Activated CD8-positive, alpha-beta memory T cell treated with anti-CD3 and anti-CD28 coated beads, Interleukin-2, amount 10 ng/mL, durations not matched to agents 7 days and 5 days (primary cell): ENCODE data around the gene TNS3. TPM values are rescaled to one million over a fixed set of nuclear protein-coding genes. Genes with fewer than 3 reads are reported as not detected.
"Not testable (repeated sequence)": the region's sequence is repeated elsewhere in the genome, so short reads cannot be mapped to it uniquely, and the experiment has no call there.

Experiments
- ATAC-seq: fragments of 150-1000 bp; cut with Tn5 transposase; one replicate; pipeline ENCODE4 v1.10.0; 2021; ENCODE audit warnings: moderate library complexity
- CTCF ChIA-PET: fragments of 350-600 bp; sonication (Branson Sonifier 250); formaldehyde crosslinking; loops from one replicate; lab custom pipeline; 2021; ENCODE audit warnings: antibody characterized with exemption; lab: Charles Lee
- DNase-seq: peaks from one replicate; pipeline ENCODE4 v3.0.0-alpha.2; 2020
- H3K27ac Mint-ChIP-seq: one replicate; pipeline ENCODE4 v1.8.0; 2021; ENCODE audit warnings: mild to moderate bottlenecking, mixed read lengths
- H3K27me3 Mint-ChIP-seq: one replicate; pipeline ENCODE4 v1.8.0; 2021; ENCODE audit warnings: mixed read lengths
- H3K36me3 Mint-ChIP-seq: one replicate; pipeline ENCODE4 v1.8.0; 2021; ENCODE audit warnings: mild to moderate bottlenecking, mixed read lengths
- H3K4me1 Mint-ChIP-seq: one replicate; pipeline ENCODE4 v1.8.0; 2021; ENCODE audit warnings: mixed read lengths
- H3K4me3 Mint-ChIP-seq: one replicate; pipeline ENCODE4 v1.8.0; 2021; ENCODE audit warnings: mild to moderate bottlenecking, moderate library complexity, mixed read lengths
- H3K9me3 Mint-ChIP-seq: one replicate; pipeline ENCODE4 v1.8.0; 2022; ENCODE audit warnings: low read depth, mixed read lengths
- total RNA-seq, 2 experiments: library from RNA; stranded (reverse); gene quantifications; one replicate each; pipeline ENCODE4 v1.2.3, GENCODE V29; 2021

TNS3 gene
- total RNA-seq, 2 experiments from 2014 or later, result 0.23 to 2.6 TPM

GRCh38 chr7:47542051-47542450 lies 39.9 kb downstream of the TNS3 start:
- CTCF ChIA-PET, result no interaction called here
- DNase-seq (no peak), ATAC-seq (no peak)
- no peak overlapping the region for H3K4me3 Mint-ChIP-seq
- H3K27me3 Mint-ChIP-seq, result peaks cover 3% of the 10 kb centered on the region
- no peaks in the 10 kb centered on the region for H3K36me3 Mint-ChIP-seq
- H3K4me1 Mint-ChIP-seq, result no peaks in the 10 kb centered on the region
- no peak overlapping the region for H3K27ac Mint-ChIP-seq
- H3K9me3 Mint-ChIP-seq, result no peaks in the 10 kb centered on the region

DNA sequence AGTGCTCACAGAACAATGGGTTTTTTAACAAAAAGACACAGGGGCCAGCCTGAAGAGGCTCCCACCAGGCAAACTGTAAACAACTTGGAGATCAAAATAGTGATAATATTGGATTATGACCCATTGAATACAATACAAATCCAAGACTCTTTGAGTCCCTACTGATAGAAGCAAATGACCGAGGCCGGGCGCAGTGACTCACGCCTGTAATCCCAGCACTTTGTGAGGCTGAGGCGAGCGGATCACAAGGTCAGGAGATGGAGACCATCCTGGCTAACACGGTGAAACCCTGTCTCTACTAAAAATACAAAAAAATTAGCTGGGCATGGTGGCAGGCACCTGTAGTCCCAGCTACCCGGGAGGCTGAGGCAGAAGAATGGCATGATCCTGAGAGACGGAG lies 40.4 kb downstream of the TNS3 start:
- DNase-seq, CTCF ChIA-PET, H3K4me1 Mint-ChIP-seq, ATAC-seq, H3K4me3 Mint-ChIP-seq, H3K27me3 Mint-ChIP-seq, H3K27ac Mint-ChIP-seq, H3K36me3 Mint-ChIP-seq, H3K9me3 Mint-ChIP-seq: not testable (repeated sequence)

DNA sequence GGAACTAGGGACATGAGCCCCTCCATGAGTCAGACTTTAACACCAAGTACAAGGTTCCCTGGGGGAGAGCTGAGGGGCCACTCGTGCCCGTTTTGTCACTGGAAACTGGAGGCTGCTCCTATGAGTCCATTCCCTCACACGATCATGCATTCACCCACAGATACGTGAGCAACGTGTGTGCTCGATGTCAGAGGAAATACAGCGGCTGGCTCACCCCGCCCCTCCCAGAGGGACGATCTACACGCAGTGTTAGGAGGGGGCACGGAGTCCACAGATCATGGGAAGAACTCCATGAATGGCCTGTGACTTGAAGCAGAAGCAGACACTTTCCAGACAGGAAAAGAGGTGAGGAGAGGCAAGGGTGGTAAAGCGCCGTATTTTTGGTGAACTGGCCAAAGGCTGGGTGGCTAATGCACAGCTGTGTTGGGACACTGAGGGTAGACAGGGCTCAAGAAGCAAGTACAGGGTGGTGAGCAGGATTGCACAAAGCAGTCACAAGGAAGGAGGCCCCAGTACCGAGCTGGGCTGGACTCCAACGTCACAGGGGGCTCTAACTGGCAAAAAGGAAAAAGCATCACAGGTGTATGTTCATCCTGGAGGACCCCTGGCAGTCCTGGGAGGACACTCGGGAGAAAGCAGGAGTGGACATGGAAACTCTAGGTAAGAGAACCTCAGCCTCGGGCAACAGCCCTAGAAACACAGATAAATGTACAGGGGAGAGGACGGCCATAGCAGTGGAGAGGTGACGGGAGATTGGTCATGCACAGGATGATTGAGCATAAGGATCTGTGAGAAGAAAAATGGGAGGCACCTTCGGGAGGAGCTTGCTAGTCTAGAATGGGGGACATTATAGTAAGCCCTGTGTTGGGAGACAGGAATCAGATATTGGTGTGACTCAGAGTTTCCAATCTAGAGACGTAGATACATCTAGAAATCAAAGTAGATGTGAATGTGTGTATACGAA lies 41.2 kb downstream of the TNS3 start:
- CTCF ChIA-PET, result no interaction called here
- H3K9me3 Mint-ChIP-seq, result no peaks in the 10 kb centered on the region

DNA sequence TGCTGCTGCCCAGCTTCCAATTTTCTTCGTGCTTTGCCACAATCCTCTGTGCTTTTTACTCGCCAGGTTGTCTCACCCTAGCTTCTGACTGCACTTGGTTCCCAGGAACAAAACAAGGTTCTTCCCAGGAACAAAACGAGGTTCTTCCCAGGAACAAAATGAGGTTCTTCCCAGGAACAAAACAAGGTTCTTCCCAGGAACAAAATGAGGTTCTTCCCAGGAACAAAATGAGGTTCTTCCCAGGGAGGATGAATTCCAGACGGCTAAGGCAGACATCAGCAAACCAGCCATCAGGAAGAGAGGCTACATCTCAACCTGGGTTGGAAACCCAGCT lies 41.9 kb downstream of the TNS3 start:
- DNase-seq (no peak), ATAC-seq (no peak)
- Mint-ChIP-seq H3K4me1 (no peaks in the 10 kb centered on the region), H3K4me3 (no peak overlapping the region), H3K27me3 (peaks cover 3% of the 10 kb centered on the region), H3K27ac (no peak overlapping the region), H3K9me3 (no peaks in the 10 kb centered on the region), H3K36me3 (no peaks in the 10 kb centered on the region)
- CTCF ChIA-PET, result no interaction called here

More for the DNA sequence above, 41.2 kb downstream of the TNS3 start:
- DNase-seq (no peak), ATAC-seq (no peak)
- no peak overlapping the region for H3K4me3 Mint-ChIP-seq
- H3K36me3 Mint-ChIP-seq, result no peaks in the 10 kb centered on the region
- peaks cover 3% of the 10 kb centered on the region for H3K27me3 Mint-ChIP-seq
- no peak overlapping the region for H3K27ac Mint-ChIP-seq
- no peaks in the 10 kb centered on the region for H3K4me1 Mint-ChIP-seq

GRCh38 chr7:47539398-47540052 lies 42.4 kb downstream of the TNS3 start:
- ATAC-seq (no peak), DNase-seq (no peak)
- H3K27me3 Mint-ChIP-seq, result peaks cover 3% of the 10 kb centered on the region
- no peak overlapping the region for H3K4me3 Mint-ChIP-seq
- CTCF ChIA-PET, result no interaction called here
- no peaks in the 10 kb centered on the region for H3K36me3 Mint-ChIP-seq
- no peak overlapping the region for H3K27ac Mint-ChIP-seq
- no peaks in the 10 kb centered on the region for H3K4me1 Mint-ChIP-seq
- no peaks in the 10 kb centered on the region for H3K9me3 Mint-ChIP-seq

DNA sequence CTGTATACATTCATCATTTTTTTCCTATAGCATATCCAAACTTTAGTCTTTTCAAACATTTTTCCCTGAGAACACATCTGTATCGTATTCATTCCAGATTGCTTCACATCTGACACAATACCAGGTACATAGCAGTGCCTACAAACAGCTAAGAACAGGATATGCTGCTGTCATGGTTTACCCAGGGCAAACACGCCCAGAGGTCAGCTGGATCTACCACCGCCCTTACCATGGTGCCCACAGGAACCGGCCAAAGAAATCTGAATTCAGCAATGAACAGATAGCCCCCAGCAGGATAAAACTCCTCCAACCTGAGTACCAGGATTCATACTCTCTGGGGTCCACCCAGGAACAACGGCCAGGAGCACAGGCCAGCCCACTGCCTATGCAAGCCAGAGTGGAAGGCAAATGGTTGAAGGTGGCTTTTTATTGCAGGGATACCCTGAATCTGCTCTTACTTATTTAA lies 43.0 kb downstream of the TNS3 start:
- Mint-ChIP-seq H3K27me3 (peaks cover 3% of the 10 kb centered on the region), H3K27ac (no peak overlapping the region), H3K4me3 (no peak overlapping the region), H3K4me1 (no peaks in the 10 kb centered on the region), H3K36me3 (no peaks in the 10 kb centered on the region), H3K9me3 (no peaks in the 10 kb centered on the region)
- ATAC-seq (no peak), DNase-seq (no peak)
- CTCF ChIA-PET, result no interaction called here

DNA sequence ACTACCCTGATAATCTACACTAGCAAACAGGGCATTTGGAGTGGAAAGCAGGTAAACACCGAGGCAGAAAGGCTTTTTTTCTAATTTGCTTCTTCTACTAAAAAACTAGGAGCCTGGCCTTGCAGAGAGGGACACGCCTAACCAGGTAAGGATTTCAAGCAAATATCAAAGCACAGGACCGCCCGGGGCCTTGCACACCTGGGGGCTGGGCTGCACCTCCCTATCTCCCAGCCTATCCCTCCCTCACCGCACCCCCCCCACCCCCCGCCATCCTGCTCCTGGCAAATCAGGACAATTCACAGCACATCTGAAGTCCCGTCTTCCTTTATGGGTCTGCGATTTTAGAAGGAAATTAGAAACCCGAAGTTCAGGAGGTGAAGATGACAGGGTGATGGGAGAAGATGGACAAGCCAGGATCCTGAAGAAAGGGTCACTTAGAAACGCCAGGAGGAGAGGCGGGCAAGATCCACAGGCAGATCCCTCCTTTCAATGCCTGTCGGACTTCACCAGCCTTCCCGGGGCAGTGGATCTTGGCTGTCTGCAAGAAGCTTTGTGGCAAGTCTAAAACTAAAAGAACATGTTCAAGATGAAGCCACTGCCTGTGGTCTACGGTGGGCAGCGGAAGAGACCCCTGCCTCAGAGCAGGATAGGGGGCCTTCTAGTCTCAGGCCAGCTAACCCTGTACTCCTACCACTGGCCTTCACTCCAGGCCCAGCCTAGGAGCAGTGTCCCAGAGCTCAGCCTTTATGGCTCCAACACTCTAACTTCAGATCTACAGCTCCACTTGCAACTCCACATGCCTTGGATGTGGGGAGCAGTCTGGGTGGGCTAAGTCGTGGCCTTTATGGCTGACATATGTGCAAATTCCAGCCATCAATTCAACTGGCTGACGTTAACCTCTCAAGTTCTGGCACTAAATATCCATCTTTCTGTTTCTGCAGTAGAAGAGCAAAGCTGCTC lies 43.9 kb downstream of the TNS3 start:
- Mint-ChIP-seq H3K4me1 (no peaks in the 10 kb centered on the region), H3K27me3 (peaks cover 3% of the 10 kb centered on the region), H3K27ac (no peak overlapping the region), H3K36me3 (no peaks in the 10 kb centered on the region), H3K9me3 (no peaks in the 10 kb centered on the region), H3K4me3 (no peak overlapping the region)
- CTCF ChIA-PET, result no interaction called here
- ATAC-seq (no peak), DNase-seq (no peak)

DNA sequence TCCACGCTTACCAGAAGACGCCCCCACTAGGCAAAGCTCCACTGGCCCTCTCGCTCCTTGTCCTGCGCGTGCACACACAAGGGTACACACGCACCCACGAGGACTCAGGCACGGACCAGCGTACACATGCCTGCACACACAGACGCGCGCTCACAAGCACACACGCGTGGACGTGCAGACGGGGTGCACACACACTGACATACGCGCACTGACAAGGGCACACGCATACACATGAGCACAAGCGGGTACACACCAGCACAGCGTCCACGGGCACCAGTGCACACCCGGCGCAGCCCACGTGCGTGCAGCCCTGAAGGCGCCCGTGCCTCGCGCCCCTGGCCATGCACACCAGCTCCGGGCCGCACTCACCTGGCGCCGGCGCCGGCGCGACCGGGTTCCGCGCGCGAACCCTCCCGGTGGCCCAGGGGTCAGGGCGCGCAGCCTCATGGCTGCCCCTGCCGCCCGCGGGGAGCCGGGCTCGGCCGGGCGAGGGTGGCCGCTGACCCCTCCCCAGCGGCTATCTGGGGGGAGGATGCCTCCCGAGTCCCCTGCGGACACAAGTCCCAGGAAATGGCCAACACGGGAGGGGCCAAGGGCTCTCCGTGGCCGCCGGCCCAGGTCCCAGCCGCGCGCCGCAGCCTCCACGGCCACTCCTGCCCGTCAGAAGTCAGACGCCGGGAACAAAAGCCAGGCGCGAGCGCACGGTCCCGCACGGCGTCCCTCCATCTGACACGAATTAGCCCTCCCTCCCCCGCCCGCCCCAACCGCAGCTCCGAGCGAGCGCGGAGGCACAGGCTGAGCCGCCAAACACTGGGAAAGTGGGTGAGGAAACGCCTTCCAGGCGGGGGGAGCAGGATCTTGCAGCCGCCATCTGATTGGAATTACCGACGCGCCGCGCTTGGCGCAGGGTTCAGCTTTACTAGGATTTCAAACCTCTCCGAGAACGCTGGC lies 45.0 kb downstream of the TNS3 start:
- CTCF ChIA-PET, result no interaction called here
- DNase-seq (no peak), ATAC-seq (no peak)
- Mint-ChIP-seq H3K36me3 (no peaks in the 10 kb centered on the region), H3K9me3 (no peaks in the 10 kb centered on the region), H3K4me3 (no peak overlapping the region), H3K27me3 (peaks cover 3% of the 10 kb centered on the region), H3K27ac (no peak overlapping the region), H3K4me1 (no peaks in the 10 kb centered on the region)

GRCh38 chr7:47535704-47536628 lies 45.9 kb downstream of the TNS3 start:
- DNase-seq (no peak), ATAC-seq (no peak)
- H3K36me3 Mint-ChIP-seq, result no peaks in the 10 kb centered on the region
- no peak overlapping the region for H3K4me3 Mint-ChIP-seq
- CTCF ChIA-PET, result no interaction called here
- H3K9me3 Mint-ChIP-seq, result no peaks in the 10 kb centered on the region
- H3K27ac Mint-ChIP-seq, result no peak overlapping the region
- no peaks in the 10 kb centered on the region for H3K4me1 Mint-ChIP-seq
- H3K27me3 Mint-ChIP-seq, result peaks cover 3% of the 10 kb centered on the region

- no peaks in the 10 kb centered on the region for H3K9me3 Mint-ChIP-seq
- CTCF ChIA-PET, result no interaction called here
- ATAC-seq (no peak), DNase-seq (no peak)
- H3K4me1 Mint-ChIP-seq, result no peaks in the 10 kb centered on the region
- H3K27me3 Mint-ChIP-seq, result peaks cover 3% of the 10 kb centered on the region
- no peak overlapping the region for H3K4me3 Mint-ChIP-seq
- H3K27ac Mint-ChIP-seq, result no peak overlapping the region
- H3K36me3 Mint-ChIP-seq, result no peaks in the 10 kb centered on the region
These were observed 46.7 kb downstream of the TNS3 start for GRCh38 chr7:47535035-47535703.

GRCh38 chr7:47534322-47535034 lies 47.4 kb downstream of the TNS3 start:
- H3K36me3 Mint-ChIP-seq, result no peaks in the 10 kb centered on the region
- ATAC-seq (no peak), DNase-seq (no peak)
- no peak overlapping the region for H3K4me3 Mint-ChIP-seq
- CTCF ChIA-PET, result no interaction called here
- H3K9me3 Mint-ChIP-seq, result no peaks in the 10 kb centered on the region
- H3K27ac Mint-ChIP-seq, result no peak overlapping the region
- peaks cover 3% of the 10 kb centered on the region for H3K27me3 Mint-ChIP-seq
- no peaks in the 10 kb centered on the region for H3K4me1 Mint-ChIP-seq
